CD4-positive, alpha-beta T cell treated with Interleukin-2 at 100 ng/mL for 4 hours (primary cell): ENCODE results near the gene ACRBP.

Experiments
- DNase-seq: peaks from one replicate; pipeline ENCODE4 v3.0.0-alpha.2; 2020; ENCODE audit warnings: low spot score

Gene ACRBP

GRCh38 chr12:6646276-6647082 is 753 bp downstream of the ACRBP start:
- DNase-seq: no peak

- no peak for DNase-seq
Observed at GRCh38 chr12:6644903-6645302, 2.3 kb downstream of the ACRBP start.

DNA sequence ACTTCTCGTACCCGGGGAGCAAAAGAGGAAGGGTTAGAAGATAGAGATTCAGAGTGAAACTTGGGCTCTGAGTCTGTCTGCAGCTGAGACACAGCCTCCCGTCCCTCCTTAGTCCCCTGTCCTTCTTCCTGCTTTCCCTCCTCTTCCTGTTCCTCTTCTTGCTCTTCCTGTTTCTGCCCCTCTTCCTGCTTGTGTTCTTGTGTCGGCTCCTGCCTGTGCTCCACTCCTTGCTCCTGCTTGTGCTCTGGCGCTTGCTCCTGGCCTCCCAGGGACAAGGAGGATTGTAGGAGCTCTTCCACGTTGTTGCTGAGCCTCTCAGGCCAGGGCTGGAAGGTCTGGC is 3.0 kb downstream of the ACRBP start:
- DNase-seq: no peak

DNA sequence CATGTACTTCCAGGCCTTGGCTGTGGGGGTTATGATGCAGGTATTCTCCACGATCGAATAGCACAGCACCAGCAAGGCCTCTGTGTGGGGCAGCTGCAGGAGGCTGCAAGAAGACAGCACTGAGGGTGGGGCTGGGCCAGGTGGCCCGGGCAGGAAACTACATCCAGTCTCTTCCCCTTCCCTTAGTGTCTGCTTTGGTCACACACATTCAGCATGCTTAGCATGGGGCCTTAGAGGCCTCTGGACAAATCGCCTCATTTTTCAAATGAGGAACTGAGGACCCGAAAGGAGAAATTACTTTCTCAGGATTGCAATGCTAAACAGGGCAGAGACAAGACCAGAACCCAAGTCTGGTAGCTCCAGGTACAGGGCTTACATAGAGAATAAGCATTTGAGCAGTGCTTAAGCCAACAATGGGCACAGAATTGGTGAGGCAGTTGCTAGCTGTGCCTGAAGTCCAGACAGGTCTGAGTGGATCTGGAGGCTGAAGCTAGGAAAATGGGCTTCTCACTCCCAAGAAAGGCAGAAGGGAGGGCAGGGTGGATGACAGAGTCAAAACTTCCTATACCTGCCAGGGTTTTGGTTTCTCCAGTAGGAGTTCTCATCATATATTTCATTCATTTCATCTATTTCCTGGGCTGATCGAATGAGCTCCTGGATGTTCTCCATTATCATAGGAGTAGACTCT is 3.5 kb downstream of the ACRBP start:
- DNase-seq: no peak

- no peak for DNase-seq
Observed at GRCh38 chr12:6641131-6641530, 6.1 kb downstream of the ACRBP start.

- no peak for DNase-seq
Observed at GRCh38 chr12:6640497-6640896, 6.7 kb downstream of the ACRBP start.

- no peak for DNase-seq
Observed at GRCh38 chr12:6639151-6639801, 8.0 kb downstream of the ACRBP start.

DNA sequence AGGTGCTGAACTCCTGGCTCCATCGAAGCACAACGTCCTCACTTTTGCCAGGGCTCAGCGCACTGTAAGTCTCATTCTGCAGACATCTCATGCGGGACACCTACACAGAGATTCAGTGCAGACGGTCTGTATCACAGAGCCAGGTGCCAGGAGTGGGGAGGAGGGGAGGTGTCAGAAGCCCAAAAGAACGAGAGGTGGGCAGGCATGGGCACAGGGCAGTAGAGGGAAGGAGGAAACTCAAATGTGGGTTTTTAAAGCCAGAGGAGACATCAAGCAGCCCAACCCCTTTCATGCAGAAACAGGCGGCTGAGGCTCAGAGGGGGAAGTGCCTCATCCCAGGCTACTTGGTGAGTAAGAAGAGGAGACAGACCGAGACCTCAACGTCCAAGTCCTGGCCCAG is 8.9 kb downstream of the ACRBP start:
- no peak for DNase-seq

DNA sequence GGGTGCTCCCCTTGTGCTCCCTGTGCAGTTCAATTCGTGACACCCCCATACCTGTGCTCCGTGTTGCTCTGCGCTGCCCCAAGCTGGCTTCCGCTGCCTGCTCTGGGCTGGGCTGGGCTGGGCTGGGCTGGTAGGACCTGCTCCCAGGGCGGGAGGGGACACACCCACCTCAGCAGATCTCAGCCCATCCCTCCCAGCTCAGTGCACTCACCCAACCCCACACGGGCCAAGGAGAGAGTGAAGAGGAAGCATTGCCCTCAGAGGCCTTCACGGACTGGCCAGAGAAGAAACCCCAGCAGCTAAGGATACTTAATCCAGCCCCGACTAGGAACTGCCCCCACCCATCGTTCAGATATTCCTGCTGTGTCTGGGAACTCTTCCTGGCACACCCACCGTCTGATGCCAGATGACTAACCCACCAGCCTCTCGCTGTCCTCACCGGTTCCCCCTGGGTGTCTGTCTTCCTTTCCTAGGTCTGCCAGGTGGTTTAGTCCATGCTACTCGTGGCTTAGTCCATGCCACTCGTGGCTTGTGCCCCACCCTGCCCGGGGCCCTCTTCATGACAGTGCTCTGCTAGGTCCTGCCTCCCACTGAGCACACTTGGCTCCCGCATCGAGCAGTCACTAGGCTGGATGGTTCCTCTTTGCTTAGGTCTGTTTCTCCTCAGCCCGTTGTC is 11.2 kb downstream of the ACRBP start, which contains the start of gene LPAR5:
Gene LPAR5 (minus strand): TSS at position 104 of the 676 bp plus-strand sequence. CDS start 14,711 bp downstream, outside the sequence.
- DNase-seq: no peak

DNA sequence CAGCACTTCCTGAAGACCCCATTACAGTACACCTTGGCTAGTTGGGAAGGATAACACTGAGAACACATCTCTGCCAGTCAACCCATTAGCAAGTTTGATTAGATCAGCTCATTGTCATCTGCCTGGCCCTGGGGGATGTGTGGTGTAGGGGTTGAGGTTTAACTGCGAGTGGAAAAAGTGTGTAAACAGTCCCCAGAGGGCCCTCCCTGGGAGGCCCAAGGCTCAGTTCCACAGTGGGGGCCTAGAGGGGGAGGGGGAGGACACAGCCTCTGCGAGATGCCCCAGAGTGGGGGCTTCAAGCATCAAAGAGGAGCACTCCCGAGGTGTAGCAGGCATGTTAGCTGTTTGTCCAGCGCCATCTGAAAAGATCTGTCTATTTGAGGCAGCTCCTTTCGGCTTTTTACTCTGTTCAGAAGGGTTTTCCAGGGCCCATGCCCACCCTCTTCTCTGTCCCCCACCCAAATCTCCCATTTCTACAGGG is 11.8 kb downstream of the ACRBP start:
- DNase-seq: peak; percentile 55

DNA sequence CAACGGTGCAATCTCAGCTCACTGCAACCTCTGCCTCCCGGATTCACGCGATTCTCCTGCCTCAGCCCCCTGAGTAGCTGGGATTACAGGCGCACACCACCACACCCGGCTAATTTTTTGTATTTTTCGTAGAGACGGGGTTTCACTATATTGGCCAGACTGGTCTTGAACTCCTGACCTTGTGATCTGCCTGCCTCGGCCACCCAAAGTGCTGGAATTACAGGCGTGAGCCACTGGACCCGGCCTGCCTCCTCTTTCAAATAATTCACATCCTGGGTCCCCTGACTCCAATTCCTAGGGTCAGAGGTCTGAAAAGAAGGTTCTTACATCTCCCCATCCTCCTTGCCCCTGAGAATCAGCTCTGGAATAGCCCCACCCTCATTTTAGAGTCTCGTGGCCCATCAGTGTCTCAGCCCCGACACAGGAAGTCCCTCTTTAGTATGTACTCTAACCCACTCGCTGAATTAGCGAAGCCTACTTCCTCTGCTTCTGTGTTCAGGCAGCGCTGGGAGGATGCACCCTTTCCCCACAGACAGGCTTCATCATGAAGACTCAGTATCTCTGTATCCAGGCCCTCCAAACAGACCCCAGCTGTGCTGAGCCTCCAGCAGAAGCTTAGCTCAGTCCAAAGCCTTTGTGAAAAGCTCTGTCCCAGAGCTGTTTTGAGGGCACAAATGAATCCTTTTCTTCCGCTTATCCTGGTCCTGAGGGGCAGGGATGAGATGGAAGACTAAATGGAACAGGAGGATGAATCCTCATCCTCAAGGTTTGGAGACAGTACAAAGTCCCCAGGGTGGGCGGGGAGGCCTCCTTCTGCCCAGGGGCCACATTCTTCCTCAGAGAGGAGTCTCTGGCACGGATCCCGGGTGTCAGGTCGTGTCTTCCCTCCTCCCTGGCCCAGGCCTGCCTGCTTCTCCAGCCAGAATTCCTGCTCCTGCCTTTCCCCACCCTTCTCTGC is 14.9 kb downstream of the ACRBP start:
- peak; percentile 69 for DNase-seq

DNA sequence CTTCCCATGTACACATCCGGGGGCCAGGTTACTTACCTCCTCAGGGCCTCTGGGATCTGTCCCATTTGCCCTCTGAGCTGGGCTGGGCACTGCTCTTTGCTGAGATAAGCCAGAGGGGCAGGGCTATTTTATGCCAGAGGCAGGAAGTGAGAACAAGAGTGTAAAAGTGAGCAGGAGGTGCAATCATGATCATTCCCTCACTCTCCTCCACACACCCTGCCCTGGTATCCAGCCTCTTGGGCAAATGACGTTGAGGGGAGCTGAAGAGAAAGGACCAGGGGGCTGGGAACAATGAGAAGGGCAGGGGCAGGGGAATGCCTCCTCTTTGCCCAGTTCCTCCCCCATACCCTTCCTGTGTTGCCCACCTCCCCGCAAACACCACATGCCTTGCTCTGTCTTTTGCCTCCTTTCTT is 15.7 kb downstream of the ACRBP start:
- DNase-seq: no peak

GRCh38 chr12:6630736-6631135 is 16.5 kb downstream of the ACRBP start:
- no peak for DNase-seq

- DNase-seq: peak; percentile 58
Observed at GRCh38 chr12:6627616-6628015, 19.6 kb downstream of the ACRBP start.

DNA sequence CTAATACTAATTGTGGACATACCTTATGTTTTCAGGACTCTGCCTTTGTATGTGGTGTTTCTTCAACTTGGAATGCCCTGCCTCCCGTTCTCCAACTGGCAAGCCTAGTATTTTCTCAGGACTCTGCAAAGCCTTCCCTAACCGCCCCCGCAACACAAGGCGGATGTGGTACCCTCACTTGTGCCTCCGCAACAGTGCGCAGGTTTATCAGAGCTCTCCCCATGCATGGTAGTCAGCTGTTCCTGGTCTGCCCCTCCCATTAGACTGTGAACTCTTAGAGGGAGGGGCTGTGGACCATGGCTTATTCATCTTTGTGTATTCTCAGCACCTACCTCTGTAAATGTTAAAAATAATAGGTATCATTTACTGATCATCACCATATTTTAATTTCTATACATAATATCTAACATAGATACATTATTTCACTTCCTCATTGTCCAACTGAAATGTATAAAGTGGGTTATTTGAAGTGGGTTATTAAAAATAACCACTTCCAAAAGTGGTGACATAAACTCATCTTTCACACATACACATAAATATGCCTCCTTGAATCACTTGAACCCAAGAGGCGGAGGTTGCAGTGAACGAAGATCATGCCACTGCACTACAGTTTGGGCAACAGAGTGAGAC is 20.5 kb downstream of the ACRBP start:
- no peak for DNase-seq

DNA sequence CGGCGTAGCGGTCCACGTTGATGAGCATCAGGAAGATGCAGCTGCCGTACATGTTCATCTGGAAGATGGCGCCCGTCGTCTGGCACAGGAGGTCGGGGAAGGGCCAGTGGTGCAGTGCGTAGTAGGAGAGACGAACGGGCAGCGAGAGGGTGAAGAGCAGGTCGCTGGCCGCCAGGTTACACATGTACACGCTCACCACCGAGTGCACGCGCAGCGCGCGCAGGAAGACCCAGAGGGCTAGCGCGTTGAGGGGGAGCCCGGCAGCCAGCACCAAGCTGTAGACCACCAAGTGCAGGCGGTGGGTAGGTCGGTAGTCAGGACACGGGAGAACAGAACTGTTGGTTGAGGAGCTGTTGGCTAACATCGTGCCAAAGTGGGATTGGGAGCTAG is 26.4 kb downstream of the ACRBP start:
- DNase-seq: no peak

DNA sequence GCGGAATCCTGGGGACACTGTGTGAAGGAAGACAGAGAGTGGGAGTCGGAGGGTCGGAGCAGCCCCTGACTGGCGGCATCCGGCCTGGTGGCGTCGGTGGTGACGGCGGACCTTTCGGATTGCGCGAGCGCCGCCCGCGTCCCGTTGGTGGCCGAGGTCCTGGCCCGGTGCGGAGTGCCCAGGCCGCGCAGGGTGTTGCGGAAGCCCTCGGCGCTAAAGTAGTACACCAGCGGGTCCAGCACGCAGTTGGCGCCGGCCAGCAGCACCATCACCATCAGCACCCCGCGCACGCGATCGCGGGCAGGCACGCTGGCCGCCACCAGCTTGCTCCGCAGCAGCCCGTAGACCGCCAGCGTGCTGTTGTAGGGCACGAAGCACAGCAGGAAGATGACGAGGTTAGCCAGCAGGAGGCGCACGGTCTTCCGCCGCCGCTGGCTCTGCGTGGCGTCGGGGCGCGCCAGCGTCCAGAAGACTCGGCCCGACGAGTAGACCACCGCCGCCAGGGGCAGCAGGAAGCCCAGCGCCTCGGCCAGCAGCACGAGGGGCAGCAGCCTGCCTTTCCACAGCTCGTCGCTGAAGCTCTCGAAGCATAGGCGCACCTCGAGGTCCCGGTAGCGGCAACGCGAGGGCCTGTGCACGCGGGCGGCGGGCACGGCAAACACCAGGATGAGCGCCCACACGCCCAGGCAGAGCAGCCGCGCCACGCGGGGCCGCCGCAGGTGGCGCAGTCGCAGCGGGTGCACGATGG is 26.9 kb downstream of the ACRBP start:
- peak; percentile 49 for DNase-seq

DNA sequence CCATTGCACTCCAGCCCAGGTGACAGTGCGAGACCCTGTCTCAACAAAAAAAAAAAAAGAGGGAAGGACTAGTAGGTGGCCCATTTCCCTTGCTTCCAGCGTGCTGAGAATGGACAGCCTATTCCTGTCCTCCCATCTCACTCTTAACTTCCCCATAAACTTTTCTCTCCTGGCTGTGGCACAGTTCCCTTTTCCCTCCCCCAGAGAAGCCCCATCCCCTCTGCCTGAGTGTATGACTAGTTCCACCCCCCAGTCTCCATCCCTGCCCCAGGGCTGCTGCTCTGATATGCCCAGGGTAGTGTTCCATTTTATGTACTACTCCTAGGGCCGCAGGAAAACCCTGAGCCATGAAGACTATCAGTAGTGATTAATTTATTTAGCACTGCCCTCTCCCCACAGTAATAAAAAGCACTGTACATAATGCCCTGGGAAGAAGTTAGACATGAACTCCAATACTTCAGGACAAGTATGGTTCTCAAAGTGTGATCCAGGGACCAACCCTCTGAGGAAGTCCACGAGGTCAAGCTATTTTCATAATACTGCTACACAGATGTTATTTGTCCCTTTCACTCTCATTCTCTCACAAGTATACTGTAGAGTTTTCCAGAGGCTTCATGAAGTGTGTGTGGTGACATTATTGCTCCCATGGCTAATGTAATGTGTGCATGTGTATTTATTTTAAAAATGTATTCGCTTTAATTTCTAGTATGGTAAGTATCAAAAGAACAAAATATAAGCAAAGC is 28.6 kb downstream of the ACRBP start:
- no peak for DNase-seq

- DNase-seq: no peak
Observed at GRCh38 chr12:6615802-6616201, 31.4 kb downstream of the ACRBP start.
